B cell (primary cell): ENCODE data around the gene CRBN. TPM values are rescaled to one million over a fixed set of nuclear protein-coding genes. Genes with fewer than 3 reads are reported as not detected.

ENCODE experiments used
- ATAC-seq: fragments of 200-7000 bp; cut with Tn5 transposase; one replicate; pipeline ENCODE4 v1.10.0; 2021; ENCODE audit warnings: low read depth, mild to moderate bottlenecking, moderate number of reproducible peaks, moderate library complexity
- CTCF ChIA-PET: fragments of 350-600 bp; sonication (Branson Sonifier 250); formaldehyde crosslinking; loops from one replicate; lab custom pipeline; 2021; ENCODE audit warnings: antibody characterized with exemption, inconsistent platforms; lab: Charles Lee
- POLR2A ChIA-PET: fragments of 350-600 bp; sonication (Branson Sonifier 250); formaldehyde crosslinking; loops from one replicate; lab custom pipeline; 2021; ENCODE audit warnings: antibody characterized with exemption; lab: Charles Lee
- DNase-seq: peaks from one replicate; pipeline ENCODE4 v3.0.0; 2013
- H2AFZ ChIP-seq: 2 replicates; pipeline ENCODE4 v1.6.1; 2012; ENCODE audit warnings: mild to moderate bottlenecking, low read depth, low read length; ENCODE audit not compliant: insufficient read depth, poor library complexity, severe bottlenecking
- H3K27ac ChIP-seq, 2 donors: 1 replicate in 1 of 2; 2 replicates in 1 of 2; pipeline ENCODE4 v1.5.1; 2012 to 2013; ENCODE audit warnings: low read length in 2 of 2, mild to moderate bottlenecking in 2 of 2, moderate library complexity in 1 of 2
- H3K27me3 ChIP-seq, 4 experiments: fragments of 200-600 bp in 1 of 4; sonication (generic) in 1 of 4; replicated peaks in 1 of 4; 1 replicate in 2 of 4; 2 replicates in 2 of 4; pipeline versions ENCODE4 v1.6.1 to v1.7.0; 2013 to 2016; ENCODE audit warnings: low read length in 3 of 4, mild to moderate bottlenecking in 2 of 4, mixed read lengths in 1 of 4, moderate library complexity in 1 of 4; ENCODE audit not compliant: insufficient read depth in 4 of 4, control insufficient read depth in 3 of 4; ENCODE audit errors: control extremely low read depth in 1 of 4
- H3K36me3 ChIP-seq, 2 experiments: replicated peaks in 1 of 2; 1 replicate in 1 of 2; 2 replicates in 1 of 2; pipeline versions ENCODE4 v1.6.1 to v1.7.1; 2013; ENCODE audit warnings: low read length in 1 of 2; ENCODE audit not compliant: insufficient read depth in 2 of 2, control insufficient read depth in 1 of 2; ENCODE audit errors: control extremely low read depth in 1 of 2, extremely low read depth in 1 of 2
- H3K4me1 ChIP-seq, 2 donors: fragments of 200-600 bp in 1 of 2; sonication (generic) in 1 of 2; 1 replicate in 1 of 2; 2 replicates in 1 of 2; pipeline versions ENCODE4 v1.5.1 to v1.6.1; 2013 to 2017; ENCODE audit warnings: low read length in 2 of 2; ENCODE audit not compliant: control insufficient read depth in 2 of 2, insufficient read depth in 2 of 2
- H3K4me2 ChIP-seq: replicated peaks from 2 replicates; pipeline ENCODE3; 2012; ENCODE audit warnings: mild to moderate bottlenecking, low read depth, low read length; ENCODE audit not compliant: poor library complexity, severe bottlenecking
- H3K4me3 ChIP-seq, 5 experiments: fragments of 200-600 bp in 1 of 5; sonication (generic) in 1 of 5; 1 replicate in 3 of 5; 2 replicates in 2 of 5; pipeline versions ENCODE4 v1.5.1 to v1.7.0; 2011 to 2016; ENCODE audit warnings: low read length in 4 of 5, mild to moderate bottlenecking in 4 of 5, low read depth in 2 of 5, control low read depth in 1 of 5, moderate library complexity in 1 of 5; ENCODE audit not compliant: insufficient read depth in 1 of 5; ENCODE audit errors: control extremely low read depth in 1 of 5, extremely low read depth in 1 of 5
- H3K79me2 ChIP-seq: fragments of 200-600 bp; sonication (generic); one replicate; pipeline ENCODE4 v1.6.0; 2016; ENCODE audit warnings: low read length; ENCODE audit not compliant: control insufficient read depth, insufficient read depth
- H3K9ac ChIP-seq: fragments of 200-600 bp; sonication (generic); 2 replicates; pipeline ENCODE4 v1.6.1; 2017; ENCODE audit warnings: mild to moderate bottlenecking, low read length, moderate library complexity
- H3K9me3 ChIP-seq, 3 donors: one replicate each; pipeline versions ENCODE4 v1.6.1 to v1.7.1; 2013; ENCODE audit warnings: low read length in 2 of 3; ENCODE audit not compliant: control insufficient read depth in 2 of 3, insufficient read depth in 1 of 3; ENCODE audit errors: control extremely low read depth in 1 of 3
- H4K20me1 ChIP-seq: 2 replicates; pipeline ENCODE4 v1.6.0; 2012; ENCODE audit warnings: mild to moderate bottlenecking, low read length; ENCODE audit not compliant: insufficient read depth, control insufficient read depth, poor library complexity, severe bottlenecking
- H3K27ac Mint-ChIP-seq: one replicate; pipeline ENCODE4 v1.8.0; 2021; ENCODE audit warnings: mixed read lengths
- H3K27me3 Mint-ChIP-seq: one replicate; pipeline ENCODE4 v1.8.0; 2021; ENCODE audit warnings: mixed read lengths
- H3K4me1 Mint-ChIP-seq: one replicate; pipeline ENCODE4 v1.8.0; 2021; ENCODE audit warnings: mixed read lengths
- H3K4me3 Mint-ChIP-seq: one replicate; pipeline ENCODE4 v1.8.0; 2021; ENCODE audit warnings: mixed read lengths
- H3K9me3 Mint-ChIP-seq: one replicate; pipeline ENCODE4 v1.8.0; 2022; ENCODE audit warnings: mixed read lengths; ENCODE audit not compliant: insufficient read depth
- EZH2 ChIP-seq: IDR thresholded peaks from 2 replicates; pipeline ENCODE4 v1.6.1; 2012; ENCODE audit warnings: borderline replicate concordance, low read depth, mild to moderate bottlenecking, moderate library complexity, low read length; ENCODE audit not compliant: insufficient read depth, poor library complexity, severe bottlenecking
- WGBS: methylation state at CpG from one replicate; pipeline ENCODE4 v1.1.5; 2013; ENCODE audit warnings: missing lambda C conversion rate; ENCODE audit not compliant: insufficient coverage; 5-methylcytosine and 5-hydroxymethylcytosine counted together
- intact Hi-C: fragments of 100-400 bp; cut with micrococcal nuclease; formaldehyde crosslinking; loops from one replicate; pipeline ENCODE4 v1.10.0; 2022
- polyA plus RNA-seq: library from polyadenylated mRNA; depleted of rRNA; stranded (reverse); fragments of >200 nt; gene quantifications from 2 replicates; pipeline ENCODE4 v1.2.3, GENCODE V29; 2012
- total RNA-seq, 2 donors: library from RNA; stranded (reverse); fragments of 120-200 nt in 1 of 2; gene quantifications; 1 replicate in 1 of 2; 2 replicates in 1 of 2; pipeline versions ENCODE4 v1.2.3 to v1.2.4, GENCODE V29; 2013 to 2022
- TF ChIP-seq, protein P1 (sequence below): fragments of 200-600 bp; IDR thresholded peaks from one replicate; pipeline ENCODE4 v1.8.0; 2022; ENCODE audit warnings: antibody characterized with exemption, mild to moderate bottlenecking

The CRBN gene
- total and polyA plus RNA-seq, 2 donors (not counting 1 experiment from before 2014, with no cell fraction given) = 67.1 to 95.1 TPM

DNA sequence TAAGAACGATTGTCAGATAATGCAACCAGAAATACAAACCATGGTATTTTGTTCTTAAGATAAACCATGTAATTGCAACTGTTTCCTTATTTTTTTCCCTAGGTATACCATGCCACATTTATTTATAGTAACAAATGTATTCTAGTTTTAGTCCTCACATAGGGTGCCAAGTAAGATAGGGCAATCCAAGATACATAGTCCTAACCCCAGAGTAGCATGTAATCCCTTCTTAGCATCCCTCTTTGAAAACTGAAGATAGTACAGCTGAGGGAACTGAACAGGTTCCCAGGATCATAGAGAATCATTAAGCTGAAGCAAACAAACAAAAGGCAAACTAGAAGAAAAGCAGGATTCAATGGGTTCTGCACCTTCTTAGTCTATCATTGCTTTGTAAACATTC lies 28.0 kb downstream of the CRBN start:
- Histone ChIP-seq H3K9ac (no peak overlapping the region), H3K4me2 (no peak overlapping the region), H3K9me3 (no peaks in the 10 kb centered on the region), H3K36me3 (peaks cover 43 to 81% of the 10 kb centered on the region in 2 experiments), H3K27me3 (no peaks in the 10 kb centered on the region), H3K27ac (no peak overlapping the region), H3K79me2 (no peaks in the 10 kb centered on the region), H4K20me1 (no peaks in the 10 kb centered on the region), H3K4me3 (no peak overlapping the region), H3K4me1 (no peaks in the 10 kb centered on the region), H2AFZ (no peak overlapping the region)
- POLR2A ChIA-PET = no interaction called here
- Mint-ChIP-seq H3K4me1 (no peaks in the 10 kb centered on the region), H3K27me3 (no peaks in the 10 kb centered on the region), H3K4me3 (no peak overlapping the region), H3K27ac (peak overlapping the region; percentile 50), H3K9me3 (no peaks in the 10 kb centered on the region)
- CTCF ChIA-PET = no interaction called here
- DNase-seq (no peak), ATAC-seq (no peak)
- no peak for TF ChIP-seq EZH2
- TF ChIP-seq, protein P1, sequence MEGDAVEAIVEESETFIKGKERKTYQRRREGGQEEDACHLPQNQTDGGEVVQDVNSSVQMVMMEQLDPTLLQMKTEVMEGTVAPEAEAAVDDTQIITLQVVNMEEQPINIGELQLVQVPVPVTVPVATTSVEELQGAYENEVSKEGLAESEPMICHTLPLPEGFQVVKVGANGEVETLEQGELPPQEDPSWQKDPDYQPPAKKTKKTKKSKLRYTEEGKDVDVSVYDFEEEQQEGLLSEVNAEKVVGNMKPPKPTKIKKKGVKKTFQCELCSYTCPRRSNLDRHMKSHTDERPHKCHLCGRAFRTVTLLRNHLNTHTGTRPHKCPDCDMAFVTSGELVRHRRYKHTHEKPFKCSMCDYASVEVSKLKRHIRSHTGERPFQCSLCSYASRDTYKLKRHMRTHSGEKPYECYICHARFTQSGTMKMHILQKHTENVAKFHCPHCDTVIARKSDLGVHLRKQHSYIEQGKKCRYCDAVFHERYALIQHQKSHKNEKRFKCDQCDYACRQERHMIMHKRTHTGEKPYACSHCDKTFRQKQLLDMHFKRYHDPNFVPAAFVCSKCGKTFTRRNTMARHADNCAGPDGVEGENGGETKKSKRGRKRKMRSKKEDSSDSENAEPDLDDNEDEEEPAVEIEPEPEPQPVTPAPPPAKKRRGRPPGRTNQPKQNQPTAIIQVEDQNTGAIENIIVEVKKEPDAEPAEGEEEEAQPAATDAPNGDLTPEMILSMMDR = no peak
- no CpG with 5 or more reads among the region's 1 CpG for WGBS
- intact Hi-C loops = no loop called here

DNA sequence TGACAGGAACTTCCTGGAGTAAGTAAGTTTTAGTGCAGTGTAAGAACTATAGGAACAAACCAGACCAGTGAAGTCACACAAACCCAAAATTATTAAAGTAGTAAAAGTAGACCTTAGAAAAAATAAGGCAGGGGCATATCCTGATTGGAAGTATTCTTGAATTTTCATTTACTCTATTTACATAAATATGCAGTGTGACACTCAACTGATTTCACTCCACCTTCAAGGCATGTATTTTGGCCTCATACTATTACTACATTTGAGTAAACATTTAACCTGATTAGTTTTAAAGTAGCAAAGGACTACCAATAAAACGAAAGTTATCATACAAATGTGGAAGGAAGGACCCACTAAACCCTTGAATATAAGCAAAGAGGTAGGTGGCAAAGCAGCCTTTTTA lies 29.9 kb downstream of the CRBN start:
- CTCF ChIA-PET = no interaction called here
- Histone ChIP-seq H3K27ac (peak overlapping the region in 1 of 2 donors; percentile 32), H3K4me1 (no peaks in the 10 kb centered on the region), H3K9ac (no peak overlapping the region), H3K27me3 (no peaks in the 10 kb centered on the region), H2AFZ (no peak overlapping the region), H3K79me2 (no peaks in the 10 kb centered on the region), H3K36me3 (peaks cover 48 to 79% of the 10 kb centered on the region in 2 experiments), H3K4me2 (no peak overlapping the region), H3K9me3 (no peaks in the 10 kb centered on the region), H4K20me1 (no peaks in the 10 kb centered on the region), H3K4me3 (no peak overlapping the region)
- Mint-ChIP-seq H3K27me3 (no peaks in the 10 kb centered on the region), H3K4me3 (no peak overlapping the region), H3K4me1 (no peaks in the 10 kb centered on the region), H3K27ac (peak overlapping the region; percentile 1), H3K9me3 (no peaks in the 10 kb centered on the region)
- DNase-seq = no peak
- no peak for ATAC-seq
- intact Hi-C loops = no loop called here
- TF ChIP-seq, protein P1 = no peak
- no peak for TF ChIP-seq EZH2
- POLR2A ChIA-PET = no interaction called here
- WGBS = no CpG with 5 or more reads among the region's 1 CpG
